HAP-1 (cell line): Measurements from ENCODE around the gene MITF.
A peak's percentile ranks its signal among the peaks of the same experiment; 100 is the strongest.

Experiments
- DNase-seq, 2 experiments: peaks; one replicate each; pipeline ENCODE4 v3.0.0-alpha.2; 2016 to 2020; ENCODE audit warnings: low spot score in 2 of 2
- H3K27me3 ChIP-seq: fragments of 250-450 bp; sonication (Bioruptor Pico); 2 replicates; pipeline ENCODE4 v1.5.1; 2020; ENCODE audit warnings: low read depth, mild to moderate bottlenecking, moderate library complexity
- H3K36me3 ChIP-seq: fragments of 250-450 bp; sonication (Bioruptor Pico); replicated peaks from 2 replicates; pipeline ENCODE4 v1.5.1; 2020; ENCODE audit warnings: mild to moderate bottlenecking
- H3K4me1 ChIP-seq: fragments of 250-450 bp; sonication (Bioruptor Pico); 2 replicates; pipeline ENCODE4 v1.5.1; 2020; ENCODE audit warnings: mild to moderate bottlenecking
- H3K4me3 ChIP-seq: fragments of 250-450 bp; sonication (Bioruptor Pico); 2 replicates; pipeline ENCODE4 v1.5.1; 2020; ENCODE audit warnings: mild to moderate bottlenecking, moderate library complexity
- H3K9me3 ChIP-seq: fragments of 250-450 bp; sonication (Bioruptor Pico); 2 replicates; pipeline ENCODE4 v1.5.1; 2020; ENCODE audit warnings: mild to moderate bottlenecking, moderate library complexity
- in situ Hi-C: fragments of 300-500 bp; cut with MboI; formaldehyde crosslinking; loops from 3 replicates; pipeline ENCODE4 v1.14.3; 2020; ENCODE audit warnings: low sequenced_read_pairs, inconsistent platforms, mixed read lengths

MITF gene

DNA sequence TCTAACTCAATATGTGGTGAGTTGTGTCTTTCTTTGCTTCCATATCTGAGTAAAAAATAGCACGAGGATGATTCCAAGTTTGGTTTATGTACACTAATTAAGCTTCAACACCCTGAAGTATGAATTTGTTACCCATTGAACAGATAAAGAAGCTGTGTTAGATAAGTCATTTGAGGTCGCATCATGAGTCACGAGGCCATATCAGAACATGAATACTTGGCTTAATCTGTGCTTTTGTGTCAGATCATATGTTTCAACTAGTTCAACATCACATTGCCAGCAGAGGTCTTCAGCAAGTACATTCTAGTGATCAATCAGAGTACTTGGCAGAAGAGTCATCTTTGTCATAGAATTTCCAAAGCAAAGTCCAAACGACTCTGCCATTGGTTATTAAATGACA is 26.3 kb upstream of the MITF start:
- H3K4me1 ChIP-seq = no peaks in the 10 kb centered on the region
- H3K27me3 ChIP-seq = no peaks in the 10 kb centered on the region
- H3K9me3 ChIP-seq = no peaks in the 10 kb centered on the region
- no peak for DNase-seq
- no peak overlapping the region for H3K4me3 ChIP-seq
- H3K36me3 ChIP-seq = no peaks in the 10 kb centered on the region
- in situ Hi-C loops = no loop called here

DNA sequence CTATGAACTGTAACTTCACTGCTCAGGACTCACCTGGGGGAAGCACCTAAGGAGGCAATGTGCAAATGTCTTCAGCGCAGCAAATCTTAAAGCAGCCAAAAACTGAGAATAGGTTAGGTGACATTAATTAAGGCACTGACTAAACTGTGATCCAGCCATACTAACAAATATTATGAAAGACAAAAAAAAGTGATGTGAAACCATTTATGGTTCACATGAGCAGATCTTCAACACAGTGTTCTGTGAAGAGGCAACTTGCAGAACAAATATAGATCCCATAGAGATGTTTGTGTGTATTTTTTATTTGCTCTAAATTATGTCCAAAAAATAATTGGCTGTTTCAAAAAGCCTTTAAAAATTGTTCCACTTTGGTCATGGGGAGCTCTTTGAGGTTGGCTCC is 24.1 kb upstream of the MITF start:
- Histone ChIP-seq H3K4me1 (peaks cover 14% of the 10 kb centered on the region), H3K9me3 (no peaks in the 10 kb centered on the region), H3K27me3 (no peaks in the 10 kb centered on the region), H3K4me3 (no peak overlapping the region), H3K36me3 (no peaks in the 10 kb centered on the region)
- DNase-seq = no peak
- in situ Hi-C loops = no loop called here

DNA sequence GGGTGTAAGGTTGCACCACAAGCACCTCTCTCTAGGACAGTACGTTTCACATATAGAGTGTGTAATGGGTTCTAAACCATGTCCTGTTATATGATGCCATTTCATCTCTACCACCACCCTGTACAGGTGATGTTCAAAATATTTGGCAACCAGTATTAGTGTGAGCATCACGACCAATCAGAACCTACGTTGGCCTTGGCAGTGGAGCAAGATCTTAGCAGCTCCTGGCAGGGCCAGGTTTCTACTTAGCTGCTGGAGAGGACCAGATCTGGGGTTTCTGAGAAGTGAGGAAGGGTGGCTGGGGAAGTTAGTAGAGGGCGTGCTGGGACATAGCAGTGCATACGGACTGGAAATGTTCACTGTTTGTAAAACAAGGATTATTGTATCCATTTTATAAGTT is 23.1 kb upstream of the MITF start:
- Histone ChIP-seq H3K4me3 (no peak overlapping the region), H3K27me3 (no peaks in the 10 kb centered on the region), H3K4me1 (peaks cover 14% of the 10 kb centered on the region), H3K9me3 (no peaks in the 10 kb centered on the region), H3K36me3 (no peaks in the 10 kb centered on the region)
- DNase-seq = no peak
- in situ Hi-C loops = no loop called here

DNA sequence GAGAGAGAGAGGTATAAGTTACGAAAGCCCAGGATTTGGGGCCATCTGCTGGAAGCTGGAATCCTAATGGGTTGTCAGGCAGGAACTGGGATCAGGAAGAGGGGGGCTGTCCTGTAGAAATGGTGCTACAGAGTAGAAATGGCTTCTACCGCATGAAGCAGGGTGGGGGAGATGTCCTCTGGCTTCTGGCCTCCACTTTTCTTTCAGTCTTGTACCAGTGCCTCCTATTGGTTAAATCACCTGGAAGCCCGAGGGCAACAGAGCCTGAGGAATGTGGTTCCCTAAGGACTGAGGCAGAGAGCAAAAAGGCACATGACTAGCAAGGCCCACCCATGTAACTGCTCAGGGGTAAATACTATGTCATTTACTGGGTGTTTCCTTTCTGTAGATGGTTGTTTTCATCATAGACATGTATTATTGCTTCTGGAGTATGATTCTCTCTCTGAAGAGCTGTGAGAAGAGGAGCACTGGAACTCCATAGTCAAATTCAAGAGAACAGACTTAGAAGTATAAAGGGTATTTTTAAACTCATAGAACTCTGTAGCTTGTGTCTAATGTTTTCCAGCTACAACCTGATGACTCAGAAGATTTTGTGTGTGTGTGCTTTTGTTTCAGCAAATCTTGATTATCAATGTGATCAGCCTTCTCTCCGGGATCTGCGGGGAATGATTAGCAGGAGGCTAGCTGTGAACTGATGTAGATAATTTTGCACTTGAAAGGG is 20.2 kb upstream of the MITF start:
- Histone ChIP-seq H3K4me3 (no peak overlapping the region), H3K9me3 (no peaks in the 10 kb centered on the region), H3K4me1 (peaks cover 14% of the 10 kb centered on the region), H3K36me3 (no peaks in the 10 kb centered on the region), H3K27me3 (no peaks in the 10 kb centered on the region)
- peak; percentile 12 to 49 for DNase-seq
- in situ Hi-C loops = no loop called here

DNA sequence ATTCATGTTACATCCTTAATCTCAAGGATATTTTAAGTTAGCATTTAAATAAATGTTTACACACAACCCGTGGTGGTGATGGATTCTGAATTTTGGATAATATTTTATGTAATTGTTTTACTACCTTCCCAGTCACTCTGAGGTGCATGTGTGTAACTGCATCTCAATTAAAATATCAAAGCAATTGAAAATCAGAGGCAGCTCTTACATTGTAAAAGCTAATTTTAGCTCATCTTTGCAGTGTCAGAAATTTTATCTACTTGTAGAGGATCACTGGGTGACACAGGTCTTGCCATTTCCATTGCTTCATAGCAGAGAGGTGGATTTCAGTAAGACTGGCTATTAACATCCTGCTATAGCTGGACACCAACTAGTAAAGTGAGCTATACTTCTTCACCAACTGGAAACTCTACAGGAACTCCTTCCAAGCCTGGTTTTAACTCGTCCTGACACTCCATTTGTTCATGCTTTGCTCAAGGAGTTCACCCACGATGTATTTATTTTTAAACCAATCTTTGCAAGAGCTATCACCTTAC is 19.6 kb upstream of the MITF start:
- no peak overlapping the region for H3K4me3 ChIP-seq
- in situ Hi-C loops = no loop called here
- peaks cover 14% of the 10 kb centered on the region for H3K4me1 ChIP-seq
- H3K27me3 ChIP-seq = no peaks in the 10 kb centered on the region
- H3K36me3 ChIP-seq = no peaks in the 10 kb centered on the region
- no peak for DNase-seq
- no peaks in the 10 kb centered on the region for H3K9me3 ChIP-seq

DNA sequence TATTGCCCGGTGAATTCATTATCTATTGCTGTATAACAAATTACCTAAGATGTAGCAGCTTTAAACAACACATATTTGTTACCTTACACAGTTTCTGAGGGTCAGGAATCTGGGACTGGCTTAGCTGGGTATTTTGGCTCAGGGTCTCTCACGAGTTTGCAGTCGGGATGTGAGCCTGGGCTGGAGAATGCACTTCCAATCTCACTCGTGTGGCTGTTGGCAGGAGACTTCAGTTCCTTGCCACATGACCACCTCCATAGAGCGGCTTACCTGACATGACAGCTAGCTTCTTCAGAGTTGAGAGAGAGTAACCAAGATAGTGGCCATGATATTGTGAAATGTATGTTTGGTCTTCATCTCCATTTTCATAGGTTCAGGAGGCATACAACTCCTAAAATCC is 18.4 kb upstream of the MITF start:
- Histone ChIP-seq H3K27me3 (no peaks in the 10 kb centered on the region), H3K4me3 (no peak overlapping the region), H3K4me1 (peaks cover 14% of the 10 kb centered on the region), H3K36me3 (no peaks in the 10 kb centered on the region), H3K9me3 (no peaks in the 10 kb centered on the region)
- no peak for DNase-seq
- in situ Hi-C loops = no loop called here

DNA sequence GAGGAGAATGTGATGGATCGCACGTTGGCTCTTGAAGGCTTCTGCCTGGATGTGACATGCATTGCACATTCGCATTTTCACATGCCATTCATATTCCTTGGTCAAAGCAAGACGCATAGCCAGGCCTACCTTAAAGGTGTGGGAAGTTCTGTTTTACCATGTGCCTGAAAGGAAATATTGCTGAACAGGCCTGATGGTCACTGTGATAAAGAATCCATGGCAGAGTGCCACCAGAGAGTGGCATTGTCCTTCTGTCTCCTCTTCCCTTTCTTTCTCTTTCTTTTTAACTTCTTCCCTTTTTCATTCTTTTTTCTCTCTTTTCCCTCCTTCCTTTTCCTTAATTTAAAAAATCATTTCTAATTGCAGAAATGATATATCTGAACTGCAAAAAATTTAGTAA is 15.9 kb upstream of the MITF start:
- Histone ChIP-seq H3K27me3 (no peaks in the 10 kb centered on the region), H3K9me3 (no peaks in the 10 kb centered on the region), H3K4me3 (no peak overlapping the region), H3K36me3 (no peaks in the 10 kb centered on the region), H3K4me1 (peaks cover 14% of the 10 kb centered on the region)
- no peak for DNase-seq
- in situ Hi-C loops = no loop called here

DNA sequence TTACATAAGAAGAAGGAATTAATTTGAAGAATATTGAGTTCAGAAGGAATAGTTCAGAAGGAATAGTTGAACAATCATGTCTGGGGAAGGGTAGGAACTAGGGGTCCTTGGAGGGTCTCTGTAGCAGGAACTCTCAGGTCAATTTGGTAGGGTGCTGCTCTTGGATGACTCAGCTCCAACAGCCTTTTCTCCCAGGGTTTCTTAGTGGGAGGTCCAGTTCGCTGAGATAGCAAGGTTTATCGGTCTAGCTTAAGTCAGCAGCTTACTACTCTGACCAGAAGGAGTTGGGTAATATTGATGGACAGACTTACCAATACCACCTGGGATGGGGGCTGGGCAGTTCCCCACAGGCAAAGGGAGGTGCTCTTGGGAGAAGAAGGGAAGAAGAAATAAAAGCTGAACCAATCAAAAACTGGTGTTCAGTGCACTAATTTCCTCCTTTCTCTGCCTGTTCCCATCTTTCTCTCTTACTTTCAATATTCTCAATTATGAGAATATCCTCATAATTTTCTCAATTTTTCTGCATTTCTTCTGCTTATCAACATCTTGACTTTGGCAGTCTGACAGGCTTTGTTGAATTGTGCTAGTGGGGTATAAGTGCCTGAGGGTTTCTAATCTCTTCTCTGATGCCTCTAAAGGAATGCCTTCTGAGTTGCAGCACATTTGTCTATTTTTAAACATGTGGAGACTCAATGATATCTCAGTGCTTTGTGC is 14.4 kb upstream of the MITF start:
- Histone ChIP-seq H3K4me1 (peaks cover 2% of the 10 kb centered on the region), H3K4me3 (no peak overlapping the region), H3K27me3 (no peaks in the 10 kb centered on the region), H3K9me3 (no peaks in the 10 kb centered on the region), H3K36me3 (no peaks in the 10 kb centered on the region)
- no peak for DNase-seq
- in situ Hi-C loops = no loop called here

DNA sequence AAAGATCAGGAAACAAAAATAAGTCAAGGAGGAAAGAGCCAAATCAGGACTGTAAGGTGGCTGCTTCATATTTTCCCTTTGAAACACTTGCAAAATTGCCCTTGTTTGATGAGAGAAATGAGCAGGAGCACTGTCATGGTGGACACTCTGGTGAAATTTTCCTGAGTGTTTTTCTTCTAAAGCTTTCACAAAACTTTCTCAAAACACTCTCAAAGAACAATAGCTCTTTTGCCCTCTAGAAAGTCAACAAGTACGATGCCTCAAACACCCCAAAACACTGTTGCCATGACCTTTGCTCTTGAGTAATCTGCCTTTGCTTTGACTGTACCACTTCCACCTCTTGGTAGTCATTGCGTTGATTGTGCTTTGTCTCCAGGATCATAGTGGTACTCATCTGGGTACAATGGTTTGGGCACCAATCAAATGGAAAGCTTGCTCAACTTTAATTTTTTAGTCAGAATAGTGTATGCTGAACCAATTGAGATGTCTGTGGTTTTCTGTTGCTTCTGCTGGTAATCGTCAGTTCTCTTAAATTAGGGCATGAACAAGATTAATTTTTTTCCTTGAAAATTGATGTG is 13.2 kb upstream of the MITF start:
- Histone ChIP-seq H3K27me3 (no peaks in the 10 kb centered on the region), H3K4me1 (no peaks in the 10 kb centered on the region), H3K9me3 (no peaks in the 10 kb centered on the region), H3K4me3 (no peak overlapping the region), H3K36me3 (no peaks in the 10 kb centered on the region)
- in situ Hi-C loops = no loop called here
- no peak for DNase-seq

DNA sequence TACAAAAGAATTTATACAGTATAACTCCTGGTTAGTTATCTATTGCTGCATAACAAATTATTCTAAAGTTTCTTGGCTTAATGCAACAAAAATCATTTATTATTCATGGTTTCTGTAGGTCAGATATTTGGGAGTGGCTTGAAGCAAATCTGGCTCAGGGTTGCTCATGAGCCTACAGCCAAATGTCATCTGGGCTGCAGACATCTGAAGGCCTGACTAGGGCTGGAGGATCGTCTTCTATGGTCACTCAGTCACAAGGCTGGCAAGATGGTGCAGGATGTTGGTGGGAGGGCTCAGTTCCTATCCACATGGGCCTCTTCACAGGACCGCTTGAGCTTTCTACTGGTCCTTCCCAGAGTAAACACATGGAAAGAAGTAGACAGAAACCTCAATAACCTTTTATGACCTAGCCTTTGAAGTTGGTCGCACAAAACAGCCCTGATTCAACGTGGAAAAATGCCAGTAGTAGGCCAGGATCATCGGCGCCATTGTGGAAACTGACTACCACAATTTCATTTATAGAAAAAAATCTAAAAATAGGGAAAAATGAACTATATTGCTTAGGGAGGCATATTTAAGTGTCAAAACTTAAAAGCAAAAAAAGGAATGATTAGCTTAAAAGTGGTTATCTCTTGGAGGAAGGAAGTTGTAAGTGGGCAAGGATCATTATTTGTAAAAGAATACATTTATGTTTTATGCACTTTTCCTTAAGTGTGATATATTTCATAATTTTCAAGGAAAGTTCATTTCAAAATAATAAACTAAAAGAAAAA is 9.9 kb upstream of the MITF start:
- Histone ChIP-seq H3K27me3 (no peaks in the 10 kb centered on the region), H3K9me3 (no peaks in the 10 kb centered on the region), H3K4me3 (no peak overlapping the region), H3K4me1 (no peaks in the 10 kb centered on the region), H3K36me3 (no peaks in the 10 kb centered on the region)
- in situ Hi-C loops = no loop called here
- no peak for DNase-seq

DNA sequence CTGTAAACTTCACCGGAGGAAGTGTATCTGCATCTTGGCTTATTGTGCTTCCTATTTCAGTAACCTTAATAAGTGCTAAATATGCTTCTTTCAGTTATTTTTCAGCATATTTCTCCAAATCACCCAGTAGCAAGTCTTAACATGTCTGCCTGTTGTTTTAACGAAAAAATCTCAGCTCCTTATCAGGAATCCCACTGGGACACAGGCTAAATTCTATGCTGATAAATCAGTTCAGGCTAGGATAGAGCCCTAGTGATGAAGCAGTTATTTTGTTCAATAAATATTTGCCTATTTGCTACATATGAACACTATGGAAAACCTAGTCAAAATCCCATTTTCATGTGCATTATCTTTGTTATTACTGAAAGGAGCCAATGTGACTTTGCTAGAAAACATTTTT is 8.2 kb upstream of the MITF start:
- in situ Hi-C loops = no loop called here
- Histone ChIP-seq H3K27me3 (no peaks in the 10 kb centered on the region; the same call in 1 of the 2 replicates), H3K4me1 (no peaks in the 10 kb centered on the region), H3K36me3 (no peaks in the 10 kb centered on the region), H3K4me3 (no peak overlapping the region), H3K9me3 (no peaks in the 10 kb centered on the region)
- no peak for DNase-seq

DNA sequence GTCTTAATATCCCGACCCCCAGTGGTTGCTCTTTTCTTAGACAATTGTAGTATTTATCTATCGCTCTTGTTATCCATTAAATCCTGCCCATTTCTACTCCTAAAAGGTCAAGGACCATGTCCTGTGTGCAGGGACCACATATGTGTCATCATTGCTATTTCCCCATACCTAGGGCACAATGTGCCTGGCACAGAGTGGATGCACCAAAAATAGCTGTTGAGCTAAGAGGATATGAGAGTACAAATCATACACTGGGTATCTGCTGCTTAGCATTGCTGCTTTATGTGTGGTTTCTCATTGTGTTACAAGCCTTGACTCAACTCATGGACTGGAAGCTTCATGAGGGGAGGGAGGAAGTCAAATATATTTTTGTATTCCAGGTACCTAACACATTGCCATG is 3.4 kb upstream of the MITF start:
- no peaks in the 10 kb centered on the region for H3K9me3 ChIP-seq
- no peaks in the 10 kb centered on the region; the same call in 1 of the 2 replicates for H3K27me3 ChIP-seq
- H3K4me1 ChIP-seq = peaks cover 3% of the 10 kb centered on the region; the same call in 1 of the 2 replicates
- DNase-seq = no peak
- in situ Hi-C loops = no loop called here
- H3K36me3 ChIP-seq = no peaks in the 10 kb centered on the region
- no peak overlapping the region for H3K4me3 ChIP-seq

DNA sequence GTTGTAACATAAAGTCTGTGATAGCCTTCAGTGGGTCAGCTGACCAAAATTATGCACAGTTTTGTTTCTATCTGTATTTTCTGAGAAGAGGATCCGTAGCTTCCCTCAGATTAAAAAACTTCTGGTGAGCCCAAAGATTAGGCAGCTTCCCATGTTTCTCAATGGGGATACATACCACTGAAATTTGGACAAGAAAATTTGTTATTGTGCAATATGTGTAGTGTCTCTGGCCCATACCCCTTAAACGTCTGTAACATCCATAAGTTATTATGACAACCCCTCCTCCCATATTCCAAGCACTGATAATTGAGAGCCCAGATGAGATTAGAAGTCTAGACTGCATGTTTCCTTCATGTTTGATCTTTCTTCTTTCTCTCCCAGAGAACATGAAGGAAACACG is 1.9 kb upstream of the MITF start:
- Histone ChIP-seq H3K27me3 (no peaks in the 10 kb centered on the region; the same call in 1 of the 2 replicates), H3K9me3 (no peaks in the 10 kb centered on the region), H3K4me3 (no peak overlapping the region), H3K4me1 (peaks cover 3% of the 10 kb centered on the region; the same call in 1 of the 2 replicates), H3K36me3 (no peaks in the 10 kb centered on the region)
- no peak for DNase-seq
- in situ Hi-C loops = no loop called here
